Measurements from ENCODE around the gene FRYL. TPM values are rescaled to one million over a fixed set of nuclear protein-coding genes. Genes with fewer than 3 reads are reported as not detected.

The FRYL gene
- total RNA-seq, 1 donor, result 42.0 TPM

- DNase-seq (ENCODE audit: insufficient read length, low spot score, missing footprints), result no peak
- H3K27me3 ChIP-seq (ENCODE audit: insufficient read depth, low read length), result no peaks in the 10 kb centered on the region
- no peaks in the 10 kb centered on the region for H3K4me1 ChIP-seq (ENCODE audit: insufficient read depth, low read length)
- no peaks in the 10 kb centered on the region for H3K9me3 ChIP-seq (ENCODE audit: low read depth, low read length)
- no peak overlapping the region for H2AFZ ChIP-seq (ENCODE audit: low read length)
- TF ChIP-seq CTCF (IDR thresholded peaks at IDR 0.05; ENCODE audit: extremely low read depth, low read depth, low read length), result no peak
- H3K4me2 ChIP-seq (ENCODE audit: insufficient read depth, low read length), result no peak overlapping the region
- no peaks in the 10 kb centered on the region for H4K20me1 ChIP-seq (ENCODE audit: insufficient read depth, low read length)
- H3K79me2 ChIP-seq (ENCODE audit: insufficient read depth, low read length), result no peaks in the 10 kb centered on the region
- H3K36me3 ChIP-seq (ENCODE audit: insufficient read depth, low read length), result no peaks in the 10 kb centered on the region
- H3K4me3 ChIP-seq (ENCODE audit: insufficient read depth, low read length), result no peak overlapping the region
- H3K27ac ChIP-seq (ENCODE audit: low read depth, low read length), result no peak overlapping the region
Observed at GRCh38 chr4:48596336-48596735, 183.7 kb downstream of the FRYL start.

DNA sequence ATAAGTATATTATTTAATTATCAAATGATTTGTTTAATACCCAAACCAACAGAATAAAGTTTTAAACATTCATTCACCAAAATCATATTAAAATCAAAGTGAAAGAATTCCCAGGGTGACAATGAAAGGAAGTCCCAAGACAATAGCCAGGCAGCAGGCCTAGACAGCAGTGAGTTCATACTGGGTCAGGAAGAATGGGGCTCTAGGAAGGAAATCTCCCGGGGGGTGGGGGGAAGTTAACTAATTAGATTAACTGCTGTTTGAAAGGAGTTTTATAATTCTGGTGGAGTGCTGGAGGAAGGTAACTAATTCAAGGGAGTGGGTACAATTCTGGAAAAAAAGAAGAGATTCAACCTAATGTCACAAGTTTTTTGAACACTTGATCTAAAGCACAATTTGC is 185.9 kb downstream of the FRYL start:
- Histone ChIP-seq H3K9me3 (ENCODE audit: low read depth, low read length) (no peaks in the 10 kb centered on the region), H3K4me2 (ENCODE audit: insufficient read depth, low read length) (no peak overlapping the region), H3K4me1 (ENCODE audit: insufficient read depth, low read length) (no peaks in the 10 kb centered on the region), H3K79me2 (ENCODE audit: insufficient read depth, low read length) (no peaks in the 10 kb centered on the region), H3K27me3 (ENCODE audit: insufficient read depth, low read length) (no peaks in the 10 kb centered on the region), H2AFZ (ENCODE audit: low read length) (no peak overlapping the region), H3K4me3 (ENCODE audit: insufficient read depth, low read length) (no peak overlapping the region), H4K20me1 (ENCODE audit: insufficient read depth, low read length) (no peaks in the 10 kb centered on the region), H3K27ac (ENCODE audit: low read depth, low read length) (no peak overlapping the region), H3K36me3 (ENCODE audit: insufficient read depth, low read length) (no peaks in the 10 kb centered on the region)
- no peak for DNase-seq (ENCODE audit: insufficient read length, low spot score, missing footprints)
- no peak for TF ChIP-seq CTCF (IDR thresholded peaks at IDR 0.05; ENCODE audit: extremely low read depth, low read depth, low read length)

DNA sequence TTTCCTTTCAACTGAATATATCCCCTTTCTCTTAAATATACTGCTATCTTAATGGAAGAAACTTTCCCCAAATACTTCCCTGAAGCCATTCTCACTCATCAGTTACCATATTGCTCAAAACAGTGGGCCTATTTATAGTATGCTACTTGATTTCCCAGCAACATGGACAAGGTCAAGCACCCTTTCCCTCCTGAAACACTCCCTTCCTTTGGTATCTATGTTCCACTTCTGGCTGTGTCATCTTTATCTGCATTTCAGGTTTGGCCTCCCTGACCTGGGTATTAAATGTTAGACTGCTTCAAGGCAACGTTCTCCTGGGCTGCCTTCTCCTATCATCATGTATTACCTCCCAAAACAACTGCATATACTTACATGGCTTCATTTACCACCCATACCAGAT is 188.7 kb downstream of the FRYL start:
- H3K9me3 ChIP-seq (ENCODE audit: low read depth, low read length), result no peaks in the 10 kb centered on the region
- DNase-seq (ENCODE audit: insufficient read length, low spot score, missing footprints), result no peak
- H3K27ac ChIP-seq (ENCODE audit: low read depth, low read length), result no peak overlapping the region
- no peaks in the 10 kb centered on the region for H4K20me1 ChIP-seq (ENCODE audit: insufficient read depth, low read length)
- no peaks in the 10 kb centered on the region for H3K4me1 ChIP-seq (ENCODE audit: insufficient read depth, low read length)
- TF ChIP-seq CTCF (IDR thresholded peaks at IDR 0.05; ENCODE audit: extremely low read depth, low read depth, low read length), result no peak
- H3K36me3 ChIP-seq (ENCODE audit: insufficient read depth, low read length), result no peaks in the 10 kb centered on the region
- H3K27me3 ChIP-seq (ENCODE audit: insufficient read depth, low read length), result no peaks in the 10 kb centered on the region
- no peak overlapping the region for H3K4me3 ChIP-seq (ENCODE audit: insufficient read depth, low read length)
- no peak overlapping the region for H3K4me2 ChIP-seq (ENCODE audit: insufficient read depth, low read length)
- no peak overlapping the region for H2AFZ ChIP-seq (ENCODE audit: low read length)
- no peaks in the 10 kb centered on the region for H3K79me2 ChIP-seq (ENCODE audit: insufficient read depth, low read length)

- Histone ChIP-seq H3K27me3 (ENCODE audit: insufficient read depth, low read length) (no peaks in the 10 kb centered on the region), H3K4me1 (ENCODE audit: insufficient read depth, low read length) (no peaks in the 10 kb centered on the region), H2AFZ (ENCODE audit: low read length) (no peak overlapping the region), H4K20me1 (ENCODE audit: insufficient read depth, low read length) (no peaks in the 10 kb centered on the region), H3K36me3 (ENCODE audit: insufficient read depth, low read length) (no peaks in the 10 kb centered on the region), H3K9me3 (ENCODE audit: low read depth, low read length) (no peaks in the 10 kb centered on the region), H3K4me3 (ENCODE audit: insufficient read depth, low read length) (no peak overlapping the region), H3K27ac (ENCODE audit: low read depth, low read length) (no peak overlapping the region), H3K4me2 (ENCODE audit: insufficient read depth, low read length) (no peak overlapping the region), H3K79me2 (ENCODE audit: insufficient read depth, low read length) (no peaks in the 10 kb centered on the region)
- no peak for TF ChIP-seq CTCF (IDR thresholded peaks at IDR 0.05; ENCODE audit: extremely low read depth, low read depth, low read length)
- no peak for DNase-seq (ENCODE audit: insufficient read length, low spot score, missing footprints)
Observed at GRCh38 chr4:48590884-48591283, 189.2 kb downstream of the FRYL start.
